NCI-H2107 treated with DMSO at 0.1 percent for 48 hours (cell line): Measurements from ENCODE around the gene PTPRM.

Source experiments
- DNase-seq: peaks from one replicate; lab custom pipeline; 2025; ENCODE audit not compliant: unreplicated experiment; lab: John Stamatoyannopoulos, UW

Gene PTPRM

DNA sequence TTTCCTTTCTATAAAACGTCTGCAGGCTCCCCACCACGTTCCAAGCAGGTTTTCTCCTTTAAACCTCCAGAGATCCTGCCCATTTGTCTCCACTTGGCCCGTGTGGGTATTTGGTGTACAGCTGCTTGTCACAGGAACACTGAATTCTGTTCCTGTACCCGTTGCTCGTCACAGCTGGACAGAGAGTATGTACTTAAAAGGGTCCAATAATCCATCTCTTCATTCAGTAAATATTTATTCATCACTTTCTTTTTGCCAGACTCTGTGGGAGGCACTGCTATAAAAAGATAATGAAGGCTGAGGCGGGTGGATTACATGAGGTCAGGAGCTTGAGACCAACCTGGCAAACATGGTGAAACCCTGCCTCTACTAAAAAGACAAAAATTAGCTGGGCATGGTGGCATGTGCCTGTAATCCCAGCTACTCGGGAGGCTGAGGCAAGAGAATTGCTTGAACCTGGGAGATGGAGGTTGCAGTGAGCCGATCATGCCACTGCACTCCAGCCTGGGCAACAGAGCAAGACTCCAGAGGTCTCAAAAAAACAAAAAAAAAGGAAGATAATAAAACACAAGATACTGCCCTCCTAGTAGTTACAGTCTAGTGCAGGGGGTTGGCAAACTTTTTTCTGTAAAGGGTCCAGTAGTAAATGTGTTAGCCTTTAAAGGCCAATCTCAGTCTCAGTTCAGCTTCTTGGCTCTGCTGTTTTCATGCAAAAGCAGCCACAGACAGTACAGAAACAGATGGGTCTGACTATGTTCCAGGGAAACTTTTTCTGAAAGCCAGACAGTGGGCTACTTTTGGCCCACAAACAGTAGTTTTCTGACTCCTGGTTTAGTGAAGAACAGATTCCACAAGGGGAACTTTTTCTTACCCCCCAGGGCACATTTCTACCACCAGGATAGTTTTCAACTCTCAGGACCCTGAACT, 732.2 kb downstream of the PTPRM start:
- DNase-seq: peak; percentile 22

DNA sequence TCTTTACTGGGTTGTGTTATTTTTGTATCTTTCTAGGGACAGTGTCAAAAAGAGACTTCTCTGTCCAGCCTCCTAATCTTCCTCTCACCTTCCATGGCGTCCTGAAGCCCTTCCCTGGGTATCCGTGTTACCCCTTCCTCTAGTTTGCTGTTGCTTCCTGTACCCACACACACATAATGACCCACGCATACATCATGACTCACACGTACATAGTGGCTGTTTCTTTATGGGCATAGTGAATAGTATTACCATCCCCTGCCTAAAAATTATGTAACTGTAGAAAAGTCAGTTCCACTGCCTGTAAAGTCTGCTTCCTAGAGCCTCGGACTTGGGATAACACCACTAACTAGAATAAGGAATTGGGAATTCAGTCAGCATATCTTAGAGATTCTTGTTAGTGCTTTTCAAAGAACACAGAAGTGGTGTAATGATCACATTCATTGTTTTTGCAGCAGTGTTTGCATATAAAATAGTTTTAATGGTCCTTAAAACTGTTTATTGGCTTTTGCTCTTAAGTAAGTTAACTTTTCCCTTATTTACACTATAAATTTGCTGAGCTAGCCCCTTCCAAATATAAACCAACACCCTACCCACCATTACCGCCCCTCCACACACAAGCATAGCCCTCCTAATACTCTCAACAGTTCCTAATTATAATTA, 733.8 kb downstream of the PTPRM start:
- no peak for DNase-seq

DNA sequence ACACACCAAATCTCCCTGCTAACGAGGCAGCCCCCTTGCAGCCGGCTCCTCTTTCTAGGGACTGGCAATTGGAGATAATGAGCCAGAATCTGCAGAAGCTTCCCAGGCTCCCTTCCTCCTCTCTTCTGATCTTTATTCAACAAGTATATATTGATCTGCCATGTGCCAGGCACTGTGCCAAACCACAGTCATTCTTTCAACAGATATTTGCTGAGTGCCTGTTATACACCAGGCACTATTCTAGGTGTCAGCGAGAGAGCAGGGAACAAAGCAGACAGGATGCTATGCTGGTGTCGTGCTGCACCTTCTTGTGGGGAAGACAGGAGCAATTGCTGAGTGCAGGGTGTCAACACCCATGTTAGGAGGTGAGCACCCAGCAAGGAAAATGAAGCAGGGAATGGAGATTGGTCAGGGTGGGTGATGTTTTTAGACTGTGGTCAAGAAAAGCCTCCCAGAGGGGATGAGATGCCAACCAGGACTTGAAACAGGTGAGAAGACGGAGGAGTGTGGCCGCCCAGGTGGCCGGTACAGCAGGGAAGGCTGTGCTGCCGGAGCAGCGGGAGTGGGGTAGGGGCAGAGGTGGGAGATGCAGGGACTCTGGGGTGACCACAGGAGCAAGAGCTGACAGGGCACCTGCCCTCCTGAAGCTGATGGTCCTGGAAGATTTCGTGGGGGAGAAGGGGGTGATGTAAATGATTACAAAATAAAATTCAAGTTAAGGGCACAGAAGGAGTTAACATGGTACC, 734.5 kb downstream of the PTPRM start:
- peak; percentile 62 for DNase-seq

DNA sequence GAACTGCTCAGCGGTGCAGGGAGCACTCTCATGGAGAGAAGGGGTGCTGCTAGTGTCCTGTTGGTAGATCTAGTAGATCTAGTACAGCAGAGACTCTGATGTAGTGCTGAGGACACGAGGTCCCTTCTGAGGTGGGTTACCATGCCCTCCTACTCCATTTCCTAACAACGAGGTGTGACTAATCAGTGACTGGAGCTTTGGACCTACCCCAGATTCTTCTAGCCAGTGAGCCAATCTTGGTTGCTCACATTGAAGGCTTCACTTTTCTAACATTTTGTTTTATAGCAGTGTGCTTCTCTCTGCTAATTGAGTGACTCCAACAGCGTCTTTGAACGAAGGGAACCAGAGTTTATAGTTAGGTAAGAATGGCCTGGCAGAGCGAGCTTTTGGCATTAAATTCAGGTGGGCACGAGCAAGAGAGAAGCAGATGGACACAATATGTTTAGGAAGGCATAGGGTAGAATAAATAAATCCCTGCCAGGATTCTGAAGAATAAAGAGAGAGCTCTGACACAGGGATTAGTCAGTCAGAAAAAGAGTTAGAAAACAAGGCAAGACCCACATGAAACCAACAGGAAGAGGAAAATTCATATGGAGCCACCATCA, 736.1 kb downstream of the PTPRM start:
- DNase-seq: no peak

DNA sequence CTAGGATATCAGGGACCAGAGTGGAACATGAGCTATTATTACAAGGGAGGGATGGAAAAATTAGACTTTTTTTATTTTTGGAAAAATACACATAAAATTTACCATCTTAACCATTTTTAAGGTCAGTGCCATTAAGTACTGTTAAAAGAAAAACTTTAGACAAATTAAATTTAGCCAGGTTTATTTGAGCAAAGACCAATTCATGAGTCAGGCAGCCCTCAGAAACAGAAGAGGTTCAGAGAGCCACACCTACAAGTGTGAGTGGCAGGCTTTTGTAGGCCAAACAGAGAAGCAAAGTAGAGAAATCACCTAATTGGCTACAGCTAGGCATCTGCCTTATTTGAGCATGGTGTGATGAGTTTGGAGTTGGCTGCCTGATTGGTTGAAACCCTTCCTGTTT, 740.8 kb downstream of the PTPRM start:
- DNase-seq: no peak

DNA sequence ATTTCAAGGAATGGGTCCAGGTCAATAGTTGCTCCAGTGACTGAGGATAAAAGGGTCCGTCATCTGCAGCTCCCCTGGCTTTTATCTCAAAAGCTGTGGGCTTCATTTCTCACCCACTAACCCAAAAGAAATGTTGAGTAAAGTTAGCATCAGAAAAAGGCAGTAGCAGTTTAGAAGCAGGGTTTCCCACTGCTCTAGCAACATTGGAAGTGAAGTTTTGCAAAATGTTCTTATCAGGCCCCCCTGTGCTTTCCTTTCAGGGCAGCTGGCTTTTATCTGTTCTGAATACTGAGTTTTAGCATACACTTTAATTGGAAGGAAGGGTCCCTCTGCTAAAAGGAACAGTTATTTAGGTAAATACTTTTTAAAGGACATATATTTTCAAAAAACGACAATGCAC, 745.9 kb downstream of the PTPRM start:
- no peak for DNase-seq

DNA sequence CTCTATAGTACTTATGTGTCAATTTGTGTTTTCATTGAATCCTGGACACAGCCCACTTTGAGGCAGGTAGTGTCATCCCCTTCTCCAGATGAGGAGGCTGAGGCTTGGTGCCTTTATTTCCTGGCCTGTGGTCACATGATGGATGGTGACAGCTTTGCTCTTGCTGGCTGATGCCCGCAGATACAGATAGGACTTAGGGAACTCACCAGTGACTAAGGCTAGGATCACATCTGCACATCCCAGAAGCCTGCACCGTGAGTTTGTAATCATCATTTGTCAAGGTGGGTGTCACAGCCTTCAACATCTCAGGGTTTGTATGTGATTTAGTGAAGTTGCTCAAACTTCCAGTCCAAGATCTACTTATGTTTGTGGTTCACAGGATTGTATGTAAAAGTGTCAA, 747.0 kb downstream of the PTPRM start:
- DNase-seq: no peak

DNA sequence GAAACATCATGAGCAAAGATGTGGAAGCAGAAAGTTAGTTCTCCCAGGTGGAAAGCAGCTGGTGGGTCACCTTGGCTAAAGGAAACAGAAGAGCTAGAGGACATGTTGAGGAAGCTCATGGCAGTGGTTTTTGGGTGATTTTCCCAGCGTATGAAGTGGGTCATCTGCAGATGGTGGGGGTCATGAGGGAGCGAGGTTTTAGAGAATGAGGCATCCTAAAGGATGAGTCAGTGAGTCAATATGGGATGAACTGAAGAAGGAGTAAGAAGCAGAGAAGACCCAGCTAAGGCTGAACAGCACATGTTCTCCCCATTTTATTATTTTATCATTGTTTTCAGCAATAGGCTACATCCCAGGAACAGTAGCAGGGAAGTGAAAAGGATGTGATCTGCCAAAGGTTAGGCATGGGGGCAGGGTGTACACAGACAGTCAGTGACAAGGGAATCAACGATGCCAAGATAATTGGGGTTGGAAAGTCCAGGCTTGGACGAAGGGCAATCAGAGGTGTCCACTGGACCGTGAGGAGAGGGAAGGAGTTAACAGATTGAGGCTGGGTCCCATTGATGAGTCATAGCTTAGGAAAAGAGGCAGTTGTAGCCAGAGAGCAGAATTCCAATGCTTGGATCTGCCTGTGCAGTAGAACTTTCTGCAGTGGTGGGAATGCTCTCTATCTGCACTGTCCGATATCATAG, 752.8 kb downstream of the PTPRM start:
- DNase-seq: no peak

DNA sequence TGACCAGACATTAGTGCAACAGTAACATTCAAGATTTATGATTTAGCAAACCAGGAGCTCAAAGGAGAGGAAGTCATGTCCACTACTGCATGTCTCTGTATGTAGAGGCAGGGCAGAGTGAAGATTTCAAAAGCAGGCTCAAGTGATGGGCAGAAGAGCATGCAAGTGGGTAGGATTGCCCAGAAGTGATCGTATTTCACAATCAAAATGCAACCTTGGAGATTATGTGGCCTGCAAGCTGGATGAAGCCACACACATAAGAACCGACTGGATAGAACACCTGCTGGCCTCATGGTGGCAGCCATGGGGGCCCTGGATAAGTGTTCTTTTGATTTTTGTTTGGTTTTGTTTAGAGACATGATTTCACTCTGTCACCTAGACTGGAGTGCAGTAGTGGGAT, 755.4 kb downstream of the PTPRM start:
- DNase-seq: peak; percentile 63

DNA sequence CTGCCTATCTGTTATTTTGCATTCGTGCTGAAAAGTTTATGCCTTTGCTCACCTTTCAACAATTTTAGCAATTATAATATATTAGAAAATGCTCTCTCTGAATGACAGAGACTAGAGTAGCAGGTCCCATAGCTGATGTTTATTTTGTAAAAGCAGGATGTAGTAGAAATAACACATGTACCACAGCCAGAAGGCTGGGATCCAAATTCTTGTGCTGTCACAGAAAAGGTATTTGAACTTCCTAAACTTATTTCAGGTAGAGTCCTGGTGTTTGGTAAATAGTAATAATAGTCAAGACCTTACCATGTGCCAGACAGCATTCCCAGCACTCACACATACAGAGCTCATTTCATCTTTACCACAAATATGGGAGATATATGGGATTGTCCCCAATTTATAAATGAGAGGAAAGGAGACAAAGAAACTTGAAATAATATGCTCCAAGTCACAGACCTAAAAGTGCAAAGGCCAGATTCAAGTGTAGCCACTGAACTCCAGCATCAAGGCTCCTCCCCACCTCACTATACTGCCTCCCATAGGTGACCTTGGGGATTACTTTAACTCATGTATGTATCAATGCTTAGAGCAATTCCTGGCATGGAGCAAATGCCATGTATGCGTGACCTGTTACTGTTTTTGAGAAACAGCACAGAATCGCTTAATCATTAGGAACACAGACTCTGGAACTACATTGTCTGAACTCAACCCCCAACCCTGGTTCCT, 757.4 kb downstream of the PTPRM start:
- no peak for DNase-seq

DNA sequence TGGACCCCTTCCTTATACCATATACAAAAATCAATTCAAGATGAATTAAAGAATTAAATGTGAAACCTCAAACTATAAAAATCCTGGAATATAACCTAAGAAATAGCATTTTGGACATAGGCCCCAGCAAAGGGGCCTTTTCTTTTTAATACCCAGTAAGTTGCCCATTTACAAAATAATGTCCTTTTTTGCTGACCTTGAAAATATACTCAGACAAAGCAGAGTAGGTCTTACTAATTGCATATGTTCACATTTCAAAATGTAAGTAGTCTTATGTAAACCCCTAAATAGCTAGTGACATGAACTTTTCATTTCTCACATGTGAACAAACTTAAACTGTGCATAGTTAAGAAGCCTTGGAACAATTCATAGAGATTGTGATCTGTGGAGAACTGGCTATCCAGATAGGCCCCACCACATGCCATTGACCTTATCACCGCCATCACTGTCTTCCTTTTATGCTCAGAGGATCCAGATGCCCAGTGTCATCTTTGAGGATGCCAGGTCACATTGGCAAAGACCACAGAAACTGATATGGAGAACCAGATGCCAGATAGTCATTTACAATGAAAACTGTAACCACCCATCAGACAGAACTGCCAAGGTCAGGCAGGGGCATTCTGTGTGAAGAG, 759.8 kb downstream of the PTPRM start:
- no peak for DNase-seq

DNA sequence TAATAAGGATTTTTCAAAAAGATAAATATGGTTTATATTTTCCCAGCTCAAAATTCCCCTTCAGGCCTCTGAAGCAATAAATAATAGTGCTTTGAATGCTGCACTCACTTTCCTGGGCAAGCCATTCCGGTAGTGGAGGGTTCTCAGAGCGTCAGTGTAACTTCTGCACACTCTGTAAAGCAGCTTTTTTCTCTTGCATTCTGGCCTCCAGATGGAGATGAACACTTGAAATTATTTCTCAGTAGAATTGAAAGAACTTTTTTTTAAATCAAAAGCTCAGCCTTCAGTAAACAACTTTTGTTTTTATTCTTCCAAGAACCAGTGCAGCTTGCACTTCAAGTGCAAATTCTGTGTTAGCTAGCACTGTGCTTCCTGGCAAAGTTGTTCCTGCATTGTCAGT, 761.0 kb downstream of the PTPRM start:
- DNase-seq: no peak

DNA sequence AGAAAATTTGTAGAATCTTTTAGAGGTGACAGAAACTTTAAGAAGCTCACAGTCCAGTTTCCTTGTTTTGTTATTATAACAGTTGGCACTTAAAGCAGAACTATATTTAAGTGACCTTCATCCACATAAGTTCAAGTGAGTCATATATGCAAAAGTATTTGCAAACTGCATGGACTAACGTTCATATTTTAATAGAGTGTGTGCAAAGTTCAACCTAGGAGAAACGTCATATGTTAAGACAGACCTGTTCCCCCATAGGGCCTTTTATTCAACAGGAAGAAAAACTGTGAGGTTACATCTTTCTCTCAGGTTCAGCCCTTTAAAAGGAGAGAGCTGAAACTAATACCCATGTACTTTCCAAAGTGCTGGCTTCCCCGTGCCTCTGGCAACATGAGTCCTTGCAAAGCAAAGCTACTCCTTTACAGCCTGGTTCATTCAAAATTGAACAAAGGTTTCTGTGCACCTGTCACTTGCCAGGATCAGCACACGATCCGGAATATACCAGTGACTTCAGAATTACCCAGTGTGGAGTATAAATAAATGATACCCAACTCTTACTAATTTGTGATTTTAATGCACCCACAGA, 762.2 kb downstream of the PTPRM start:
- peak; percentile 72 for DNase-seq

DNA sequence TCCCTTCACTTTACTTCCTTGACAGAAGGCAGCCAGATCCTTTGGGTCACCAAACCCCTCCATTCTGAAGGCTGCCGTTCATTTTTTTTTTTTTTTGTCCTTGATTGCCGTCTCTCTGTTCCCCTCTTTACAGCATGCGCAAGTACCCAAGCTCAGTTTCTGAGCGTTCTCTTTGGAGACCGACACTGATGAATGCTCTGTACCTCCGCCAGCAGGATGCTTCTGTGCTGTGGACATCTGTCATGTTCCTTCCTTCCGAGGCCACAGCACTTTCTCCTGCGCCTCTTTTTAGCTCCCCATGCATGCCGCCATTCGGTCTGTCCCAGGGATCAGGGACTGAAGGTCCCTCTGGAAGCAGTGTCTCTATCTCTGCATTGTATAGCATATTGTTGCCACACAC, 763.5 kb downstream of the PTPRM start:
- DNase-seq: no peak

DNA sequence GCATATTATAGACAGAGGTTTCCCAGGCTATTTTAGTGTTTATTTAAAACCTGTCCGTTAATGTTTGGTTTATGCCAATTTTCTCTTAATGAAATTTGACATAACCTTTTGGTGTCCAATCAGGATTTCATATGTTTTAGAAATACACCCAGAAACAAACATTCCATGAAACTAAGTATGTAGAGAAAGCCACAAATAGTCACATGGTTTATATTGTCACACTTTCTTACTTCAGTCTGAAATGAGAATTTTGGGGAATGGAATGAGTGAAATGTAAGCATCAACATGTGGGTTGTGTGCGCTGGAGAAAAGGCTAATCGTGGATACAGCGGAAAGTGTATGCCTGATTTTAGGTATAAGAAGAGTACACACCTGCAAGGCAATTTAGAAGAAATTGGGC, 765.2 kb downstream of the PTPRM start:
- DNase-seq: no peak

DNA sequence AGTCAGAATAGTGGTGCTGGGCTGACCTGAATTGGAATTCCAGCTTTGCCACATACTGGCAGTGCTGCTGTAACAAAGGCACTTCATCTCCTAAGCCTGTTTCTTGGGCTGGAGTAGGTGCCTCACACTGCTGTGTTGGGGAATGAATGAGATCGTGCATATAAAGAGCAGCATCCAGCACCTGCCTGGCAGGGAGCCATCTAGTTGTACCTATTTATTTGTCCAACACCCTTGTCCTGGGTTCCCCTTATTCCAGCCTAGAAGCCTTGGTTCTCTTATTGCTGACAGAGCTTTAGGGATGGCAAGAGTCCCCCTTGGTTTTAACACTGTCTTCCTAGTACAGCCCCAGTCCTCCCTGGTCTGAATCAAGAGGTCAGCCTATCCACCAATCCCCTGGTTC, 766.8 kb downstream of the PTPRM start:
- DNase-seq: peak; percentile 10

DNA sequence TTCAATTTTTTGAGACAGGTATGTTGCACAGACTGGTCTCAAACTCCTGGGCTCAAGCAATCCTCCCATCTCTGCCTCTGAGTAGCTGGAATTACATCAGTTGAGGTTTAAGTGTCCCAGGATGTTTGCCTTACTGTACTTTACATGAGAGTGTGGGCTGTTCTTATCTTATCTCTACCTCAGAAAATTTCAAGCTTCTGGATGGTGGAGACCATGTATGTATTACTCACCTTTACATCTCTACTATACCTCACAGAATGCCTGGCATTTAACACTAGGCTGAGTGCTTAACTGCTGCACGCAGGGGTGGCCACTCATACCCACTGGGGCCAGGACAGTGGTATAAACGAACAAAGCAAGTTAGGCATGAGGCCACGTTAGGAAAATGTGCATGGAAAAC, 770.1 kb downstream of the PTPRM start:
- no peak for DNase-seq

DNA sequence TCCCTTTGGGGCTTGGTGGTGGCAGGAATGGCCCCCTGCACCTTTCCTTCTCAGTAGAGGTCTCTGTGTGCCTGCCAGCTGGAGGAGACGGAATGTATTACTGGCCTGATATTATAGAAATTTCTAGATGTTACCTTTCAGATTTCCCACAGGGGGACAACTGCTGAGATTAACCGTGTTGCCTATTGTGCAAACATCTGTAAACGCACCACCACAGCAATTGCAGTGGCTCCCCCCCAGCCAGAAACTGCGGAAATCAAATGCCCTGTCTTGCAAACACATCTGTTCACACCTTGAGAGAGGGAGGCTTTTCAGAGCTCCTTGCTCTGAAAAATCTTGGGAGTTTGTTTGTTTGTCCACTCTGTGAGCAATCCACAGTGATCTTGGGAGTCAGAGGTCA, 772.1 kb downstream of the PTPRM start:
- no peak for DNase-seq

DNA sequence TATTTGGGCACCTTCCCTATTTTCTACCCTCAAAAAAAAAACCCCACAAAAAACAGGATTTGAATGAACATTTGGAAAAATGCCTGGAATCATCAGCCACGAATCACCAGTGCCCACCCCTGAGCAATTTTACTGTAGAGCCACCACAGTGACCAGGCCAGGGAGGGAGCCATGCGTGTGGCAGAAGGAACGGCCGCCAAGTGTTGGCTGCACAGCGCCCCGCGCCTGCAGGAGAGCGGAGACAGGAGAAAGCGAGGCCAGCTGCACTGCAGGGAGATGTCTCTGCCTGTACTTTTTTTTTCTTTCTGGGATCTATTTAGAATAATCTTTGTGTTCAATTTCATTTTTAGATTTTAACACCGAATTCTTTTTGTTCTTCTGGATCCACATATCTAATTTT, 772.8 kb downstream of the PTPRM start:
- no peak for DNase-seq
